ENCODE measurements around the gene GPR152.
A peak's percentile ranks its signal among the peaks of the same experiment; 100 is the strongest.
"Not testable (repeated sequence)": the region's sequence is repeated elsewhere in the genome, so short reads cannot be mapped to it uniquely, and the experiment has no call there.

Gene GPR152

GRCh38 chr11:67466962-67467771 is 14.6 kb upstream of the GPR152 start:
- DNase-seq: no peak

- DNase-seq: peak in 16 of 51 donors; percentile 12 to 47 (median 23)
Observed at GRCh38 chr11:67466367-67466766, 13.8 kb upstream of the GPR152 start.

- not testable (repeated sequence) for DNase-seq
Observed at GRCh38 chr11:67465530-67465929, 13.0 kb upstream of the GPR152 start.

- DNase-seq: no peak
Observed at GRCh38 chr11:67465189-67465510, 12.6 kb upstream of the GPR152 start.

GRCh38 chr11:67464411-67465188 is 12.1 kb upstream of the GPR152 start:
- DNase-seq: peak in 47 of 51 donors; percentile 36 to 89 (median 71)

GRCh38 chr11:67463680-67464410 is 11.3 kb upstream of the GPR152 start:
- DNase-seq: peak in 19 of 51 donors; percentile 7 to 73 (median 48)

- DNase-seq: no peak
Observed at GRCh38 chr11:67463186-67463585, 10.7 kb upstream of the GPR152 start.

- DNase-seq: no peak
Observed at GRCh38 chr11:67458266-67458665, 5.7 kb upstream of the GPR152 start.

- DNase-seq: no peak
Observed at GRCh38 chr11:67457453-67457852, 4.9 kb upstream of the GPR152 start.

- no peak for DNase-seq
Observed at GRCh38 chr11:67456068-67456705, 3.7 kb upstream of the GPR152 start.

- DNase-seq: no peak
Observed at GRCh38 chr11:67455054-67455453, 2.5 kb upstream of the GPR152 start, which contains the start of gene CABP4. CABP4 (plus strand) TSS chr11:67455354; CDS start chr11:67455424, 70 bp downstream.

- DNase-seq: no peak
Observed at GRCh38 chr11:67453816-67454732, 1.5 kb upstream of the GPR152 start.

GRCh38 chr11:67451658-67451976 is 912 bp downstream of the GPR152 start:
- no peak for DNase-seq

- no peak for DNase-seq
Observed at GRCh38 chr11:67450796-67451657, 1.5 kb downstream of the GPR152 start.

GRCh38 chr11:67449116-67449844 is 3.2 kb downstream of the GPR152 start:
- no peak for DNase-seq

GRCh38 chr11:67448220-67448609 is 4.3 kb downstream of the GPR152 start:
- DNase-seq: no peak

GRCh38 chr11:67445515-67445914 is 7.0 kb downstream of the GPR152 start:
- DNase-seq: no peak

GRCh38 chr11:67442504-67443404 is 9.8 kb downstream of the GPR152 start:
- no peak for DNase-seq

Measured in hypothalamus (tissue), 51 donors.